GM21717 (cell line): Measurements from ENCODE around the gene ACSM6.
"Not testable (repeated sequence)": the region's sequence is repeated elsewhere in the genome, so short reads cannot be mapped to it uniquely, and the experiment has no call there.

Experiments used
- ATAC-seq: cut with Tn5 transposase; IDR thresholded peaks from one replicate; pipeline ENCODE4 v1.9.1; 2021; ENCODE audit warnings: mild to moderate bottlenecking, moderate library complexity; ENCODE audit not compliant: unreplicated experiment

Gene ACSM6

GRCh38 chr10:95214369-95214768 lies 20.3 kb downstream of the ACSM6 start:
- ATAC-seq = no peak

GRCh38 chr10:95214793-95215192 lies 20.8 kb downstream of the ACSM6 start:
- ATAC-seq = no peak

- no peak for ATAC-seq
These were observed 23.4 kb downstream of the ACSM6 start for GRCh38 chr10:95217476-95217875.

GRCh38 chr10:95220539-95220938 lies 26.5 kb downstream of the ACSM6 start:
- no peak for ATAC-seq

GRCh38 chr10:95221124-95221523 lies 27.1 kb downstream of the ACSM6 start:
- ATAC-seq = no peak

GRCh38 chr10:95225136-95225535 lies 31.1 kb downstream of the ACSM6 start:
- ATAC-seq = no peak

GRCh38 chr10:95228934-95229723 lies 35.1 kb downstream of the ACSM6 start:
- ATAC-seq = not testable (repeated sequence)

- ATAC-seq = no peak
These were observed 35.9 kb downstream of the ACSM6 start for GRCh38 chr10:95229724-95230627.

- ATAC-seq = peak; percentile 67
These were observed 36.9 kb downstream of the ACSM6 start for GRCh38 chr10:95230677-95231586.

GRCh38 chr10:95233377-95234034 lies 39.5 kb downstream of the ACSM6 start:
- ATAC-seq = no peak

GRCh38 chr10:95234951-95235350 lies 40.9 kb downstream of the ACSM6 start:
- no peak for ATAC-seq

- ATAC-seq = no peak
These were observed 41.6 kb downstream of the ACSM6 start for GRCh38 chr10:95235676-95236067.

- ATAC-seq = peak; percentile 94
These were observed 42.2 kb downstream of the ACSM6 start for GRCh38 chr10:95236068-95236903.

GRCh38 chr10:95237376-95238170 lies 43.5 kb downstream of the ACSM6 start:
- ATAC-seq = no peak

GRCh38 chr10:95240096-95240495 lies 46.1 kb downstream of the ACSM6 start:
- ATAC-seq = not testable (repeated sequence)

GRCh38 chr10:95240811-95241210 lies 46.8 kb downstream of the ACSM6 start:
- ATAC-seq = no peak

GRCh38 chr10:95241533-95241932 lies 47.5 kb downstream of the ACSM6 start:
- no peak for ATAC-seq

GRCh38 chr10:95242581-95243317 lies 48.7 kb downstream of the ACSM6 start:
- no peak for ATAC-seq
